Body of pancreas (tissue), 4 donors: ENCODE data around the gene MOAP1. TPM values are rescaled to one million over a fixed set of nuclear protein-coding genes. Genes with fewer than 3 reads are reported as not detected.
"Not testable (repeated sequence)": the region's sequence is repeated elsewhere in the genome, so short reads cannot be mapped to it uniquely, and the experiment has no call there.

Experiments used
- ATAC-seq: fragments of 150-250 bp; one replicate; pipeline ENCODE4 v1.9.1; 2016
- DNase-seq, 4 donors: peaks; one replicate each; pipeline ENCODE4 v3.0.0-alpha.2; 2019
- H3K27ac ChIP-seq, 4 donors: fragments of 200-600 bp; sonication (generic); 1 replicate in 3 of 4; 2 replicates in 1 of 4; pipeline versions ENCODE4 v1.5.1 to v1.6.1; 2016 to 2019; ENCODE audit warnings: mild to moderate bottlenecking in 1 of 4, mixed read lengths in 1 of 4, moderate library complexity in 1 of 4
- H3K27me3 ChIP-seq, 2 donors: fragments of 200-600 bp; sonication (generic); one replicate each; pipeline ENCODE4 v1.6.0; 2016; ENCODE audit warnings: mild to moderate bottlenecking in 1 of 2
- H3K36me3 ChIP-seq, 2 donors: fragments of 200-600 bp; sonication (generic); replicated peaks in 1 of 2; 2 replicates each; pipeline ENCODE4 v1.5.1; 2016; ENCODE audit warnings: low read depth in 2 of 2; ENCODE audit not compliant: insufficient read depth in 1 of 2
- H3K4me1 ChIP-seq: fragments of 200-600 bp; sonication (generic); one replicate; pipeline ENCODE4 v1.6.0; 2016
- H3K4me3 ChIP-seq, 2 donors: fragments of 200-600 bp; sonication (generic); 1 replicate in 1 of 2; 2 replicates in 1 of 2; pipeline ENCODE4 v1.5.1; 2016 to 2019
- H3K9me3 ChIP-seq, 3 donors: fragments of 200-600 bp; sonication (generic); 1 replicate in 2 of 3; 2 replicates in 1 of 3; pipeline ENCODE4 v1.5.1; 2016
- POLR2A ChIP-seq, 3 donors: fragments of 450-650 bp; IDR thresholded peaks; one replicate each; pipeline ENCODE4 v1.6.1; 2016; ENCODE audit warnings: antibody characterized with exemption in 3 of 3, mild to moderate bottlenecking in 2 of 3
- WGBS, 2 donors: methylation state at CpG; one replicate each; pipeline ENCODE4 v1.1.5; 2017; 5-methylcytosine and 5-hydroxymethylcytosine counted together
- intact Hi-C: fragments of 100-400 bp; cut with DNase I; formaldehyde crosslinking; loops from one replicate; pipeline ENCODE4 v1.15.1; 2023
- total RNA-seq, 2 donors: library from RNA; depleted of rRNA; stranded (reverse); fragments of >200 nt; gene quantifications; one replicate each; pipeline ENCODE4 v1.1.0, GENCODE V29; 2016
- TF ChIP-seq, protein P1 (sequence below), 7 experiments: fragments of 450-650 bp in 4 of 7; fragments of 200-600 bp in 3 of 7; sonication (generic) in 3 of 7; IDR thresholded peaks; one replicate each; pipeline ENCODE4 v1.5.1; 2016 to 2019; ENCODE audit warnings: antibody characterized with exemption in 7 of 7

Gene MOAP1
- total RNA-seq, 2 donors from 2014 or later = 10.2 to 17.9 TPM

DNA sequence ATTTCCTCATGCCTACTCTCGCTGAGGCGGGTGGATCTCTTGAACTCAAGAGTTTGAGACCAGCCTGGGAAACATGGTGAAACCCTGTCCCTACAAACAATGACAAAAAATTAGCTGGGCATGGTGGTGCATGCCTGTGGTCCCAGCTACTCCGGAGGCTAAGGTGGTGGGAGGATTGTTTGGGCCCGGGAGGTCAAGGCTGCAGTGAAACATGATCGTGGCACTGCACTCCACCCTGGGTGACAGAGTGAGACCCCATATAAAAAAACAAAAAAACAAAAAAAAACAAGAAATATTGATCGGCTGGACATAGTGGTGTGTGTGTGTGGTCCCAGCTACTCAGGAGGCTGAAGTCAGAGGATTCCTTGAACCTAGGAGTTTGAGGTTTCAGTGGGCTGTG lies 9.2 kb downstream of the MOAP1 start:
- no peak for ATAC-seq
- Histone ChIP-seq H3K27ac (no peak overlapping the region), H3K9me3 (no peaks in the 10 kb centered on the region), H3K4me1 (peaks cover 7% of the 10 kb centered on the region), H3K4me3 (no peak overlapping the region), H3K27me3 (no peaks in the 10 kb centered on the region), H3K36me3 (no peaks in the 10 kb centered on the region)
- intact Hi-C loops = loop anchor here (10.0 kb wide), 1 partner anchor 61 kb away; the partner anchor contains the start of gene ITPK1
- no peak for TF ChIP-seq POLR2A (IDR thresholded peaks at IDR 0.05)
- TF ChIP-seq, protein P1, sequence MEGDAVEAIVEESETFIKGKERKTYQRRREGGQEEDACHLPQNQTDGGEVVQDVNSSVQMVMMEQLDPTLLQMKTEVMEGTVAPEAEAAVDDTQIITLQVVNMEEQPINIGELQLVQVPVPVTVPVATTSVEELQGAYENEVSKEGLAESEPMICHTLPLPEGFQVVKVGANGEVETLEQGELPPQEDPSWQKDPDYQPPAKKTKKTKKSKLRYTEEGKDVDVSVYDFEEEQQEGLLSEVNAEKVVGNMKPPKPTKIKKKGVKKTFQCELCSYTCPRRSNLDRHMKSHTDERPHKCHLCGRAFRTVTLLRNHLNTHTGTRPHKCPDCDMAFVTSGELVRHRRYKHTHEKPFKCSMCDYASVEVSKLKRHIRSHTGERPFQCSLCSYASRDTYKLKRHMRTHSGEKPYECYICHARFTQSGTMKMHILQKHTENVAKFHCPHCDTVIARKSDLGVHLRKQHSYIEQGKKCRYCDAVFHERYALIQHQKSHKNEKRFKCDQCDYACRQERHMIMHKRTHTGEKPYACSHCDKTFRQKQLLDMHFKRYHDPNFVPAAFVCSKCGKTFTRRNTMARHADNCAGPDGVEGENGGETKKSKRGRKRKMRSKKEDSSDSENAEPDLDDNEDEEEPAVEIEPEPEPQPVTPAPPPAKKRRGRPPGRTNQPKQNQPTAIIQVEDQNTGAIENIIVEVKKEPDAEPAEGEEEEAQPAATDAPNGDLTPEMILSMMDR (IDR thresholded peaks at IDR 0.05) = no peak
- 79 to 86% methylated on average over 6 of the region's 6 CpGs for WGBS, 2 donors
- DNase-seq = no peak

DNA sequence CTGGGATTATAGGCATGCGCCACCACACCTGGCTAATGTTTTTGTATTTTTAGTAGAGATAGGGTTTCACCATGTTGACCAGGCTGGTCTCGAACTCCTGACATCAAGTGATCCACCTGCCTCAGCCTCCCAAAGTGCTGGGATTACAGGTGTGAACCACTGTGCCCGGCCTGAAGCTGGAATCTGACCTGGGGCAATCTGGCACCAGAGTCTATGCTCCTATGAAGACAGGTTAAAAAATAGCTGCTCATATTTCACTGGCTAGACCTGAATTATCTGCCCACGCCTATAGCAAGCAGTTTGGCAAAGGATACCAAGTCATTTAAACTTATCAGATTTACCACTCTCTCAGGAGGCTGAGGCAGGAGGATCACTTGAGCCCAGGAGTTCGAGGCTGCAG lies 10.0 kb downstream of the MOAP1 start:
- H3K4me1 ChIP-seq, ATAC-seq, H3K9me3 ChIP-seq, H3K4me3 ChIP-seq, H3K27ac ChIP-seq, H3K27me3 ChIP-seq, H3K36me3 ChIP-seq, DNase-seq: not testable (repeated sequence)
- intact Hi-C loops = loop anchor here (10.0 kb wide), 1 partner anchor 60 kb away; the partner anchor contains the start of gene ITPK1
- WGBS, 2 donors = 65 to 79% methylated on average over 5 of the region's 5 CpGs

DNA sequence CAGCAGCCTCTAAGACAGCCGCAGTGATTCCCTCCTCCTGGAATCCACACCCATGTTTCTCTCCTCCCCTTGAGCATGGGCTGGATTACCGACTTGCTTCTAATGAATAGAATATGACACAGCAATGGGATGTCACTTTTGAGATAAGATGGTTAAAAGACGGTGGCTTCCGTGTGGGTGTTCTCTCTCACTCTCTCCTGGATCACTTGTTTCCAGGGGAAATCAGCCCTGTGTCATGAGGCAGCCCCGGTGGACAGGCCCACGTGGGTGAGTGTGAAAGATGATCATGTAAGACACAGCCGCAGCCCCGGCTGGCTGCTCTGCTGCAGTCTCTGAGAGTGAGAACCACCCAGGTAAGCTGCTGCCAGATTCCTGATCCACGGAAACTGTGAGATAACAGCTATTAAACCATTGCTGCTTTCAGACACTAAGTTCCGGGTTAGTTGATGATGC lies 10.7 kb downstream of the MOAP1 start:
- peaks cover 7% of the 10 kb centered on the region for H3K4me1 ChIP-seq
- 38 to 43% methylated on average over 10 of the region's 10 CpGs for WGBS, 2 donors
- TF ChIP-seq POLR2A (IDR thresholded peaks at IDR 0.05) = no peak
- TF ChIP-seq, protein P1 (IDR thresholded peaks at IDR 0.05) = no peak
- H3K27ac ChIP-seq = peak overlapping the region in 1 of 4 donors; percentile 17
- intact Hi-C loops = loop anchor here (10.0 kb wide), 1 partner anchor 59 kb away; the partner anchor contains the start of gene ITPK1
- no peaks in the 10 kb centered on the region for H3K27me3 ChIP-seq
- ATAC-seq (no peak), DNase-seq (peak in 2 of 4 donors; percentile 20 to 26)
- H3K9me3 ChIP-seq = no peaks in the 10 kb centered on the region
- H3K4me3 ChIP-seq = no peak overlapping the region
- H3K36me3 ChIP-seq = no peaks in the 10 kb centered on the region

DNA sequence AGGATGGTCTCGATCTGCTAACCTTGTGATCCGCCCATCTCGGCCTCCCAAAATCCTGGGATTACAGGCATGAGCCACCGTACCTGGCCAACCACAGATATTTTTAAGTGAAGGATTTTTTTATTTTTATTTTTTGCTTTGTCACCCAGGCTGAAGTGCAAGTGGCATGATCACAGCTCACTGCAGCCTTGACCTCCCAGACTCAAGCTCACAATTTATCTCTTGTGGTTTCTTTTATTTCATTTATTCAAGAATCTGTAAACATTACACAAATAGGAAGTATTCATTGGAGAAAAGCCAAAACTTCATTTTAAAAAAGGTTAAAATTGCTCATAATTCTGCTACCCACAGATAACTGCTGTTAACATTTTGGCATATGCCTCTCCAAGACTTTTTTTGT lies 13.3 kb downstream of the MOAP1 start:
- Histone ChIP-seq H3K27ac (no peak overlapping the region), H3K4me3 (no peak overlapping the region), H3K27me3 (no peaks in the 10 kb centered on the region), H3K36me3 (no peaks in the 10 kb centered on the region), H3K9me3 (no peaks in the 10 kb centered on the region), H3K4me1 (no peaks in the 10 kb centered on the region)
- 73 to 80% methylated on average over 4 of the region's 4 CpGs for WGBS, 2 donors
- intact Hi-C loops = loop anchor here (10.0 kb wide), 1 partner anchor 57 kb away; the partner anchor contains the start of gene ITPK1
- ATAC-seq (no peak), DNase-seq (no peak)
- TF ChIP-seq POLR2A (IDR thresholded peaks at IDR 0.05) = no peak
- TF ChIP-seq, protein P1 (IDR thresholded peaks at IDR 0.05) = no peak

DNA sequence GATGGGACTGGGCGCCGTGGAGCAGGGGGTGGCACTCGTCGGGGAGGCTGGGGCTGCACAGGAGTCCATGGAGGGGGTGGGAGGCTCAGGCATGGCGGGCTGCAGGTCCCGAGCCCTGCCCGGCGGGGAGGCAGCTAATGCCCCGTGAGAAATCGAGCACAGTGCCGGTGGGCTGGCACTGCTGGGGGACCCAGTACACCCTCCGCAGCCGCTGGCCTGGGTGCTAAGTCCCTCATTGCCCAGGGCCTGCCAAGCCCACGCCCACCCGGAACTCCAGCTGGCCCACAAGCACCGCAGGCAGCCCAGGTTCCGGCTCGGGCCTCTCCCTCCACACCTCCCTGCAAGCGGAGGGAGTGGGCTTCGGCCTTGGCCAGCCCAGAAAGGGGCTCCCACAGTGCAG lies 14.6 kb downstream of the MOAP1 start:
- H3K9me3 ChIP-seq, H3K4me3 ChIP-seq, ATAC-seq, H3K4me1 ChIP-seq, H3K27ac ChIP-seq, H3K27me3 ChIP-seq, H3K36me3 ChIP-seq, DNase-seq: not testable (repeated sequence)
- intact Hi-C loops = loop anchor here (10.0 kb wide), 1 partner anchor 55 kb away; the partner anchor contains the start of gene ITPK1
- 91% methylated on average over 20 of the region's 20 CpGs; no CpG with 5 or more reads in 1 of the 2 donors for WGBS, 2 donors

DNA sequence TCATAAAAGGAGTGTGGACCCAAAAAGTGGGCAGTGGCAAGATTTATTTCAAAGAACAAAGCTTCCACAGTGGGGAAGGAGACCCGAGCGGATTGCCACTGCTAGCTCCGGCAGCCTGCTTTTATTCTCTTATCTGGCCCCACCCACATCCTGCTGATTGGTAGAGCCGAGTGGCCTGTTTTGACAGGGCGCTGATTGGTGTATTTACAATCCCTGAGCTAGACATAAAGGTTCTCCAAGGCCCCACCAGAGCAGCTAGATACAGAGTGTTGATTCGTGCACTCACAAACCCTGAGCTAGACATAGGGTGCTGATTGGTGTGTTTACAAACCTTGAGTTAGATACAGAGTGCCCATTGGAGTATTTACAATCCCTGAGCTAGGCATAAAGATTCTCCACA lies 15.1 kb downstream of the MOAP1 start:
- not testable (repeated sequence) for H3K4me1 ChIP-seq, H3K9me3 ChIP-seq, H3K36me3 ChIP-seq, DNase-seq, H3K27ac ChIP-seq, ATAC-seq, H3K27me3 ChIP-seq, H3K4me3 ChIP-seq
- 78 to 86% methylated on average over 5 to 6 of the region's 6 CpGs for WGBS, 2 donors
- intact Hi-C loops = loop anchor here (10.0 kb wide), 1 partner anchor 55 kb away; the partner anchor contains the start of gene ITPK1

DNA sequence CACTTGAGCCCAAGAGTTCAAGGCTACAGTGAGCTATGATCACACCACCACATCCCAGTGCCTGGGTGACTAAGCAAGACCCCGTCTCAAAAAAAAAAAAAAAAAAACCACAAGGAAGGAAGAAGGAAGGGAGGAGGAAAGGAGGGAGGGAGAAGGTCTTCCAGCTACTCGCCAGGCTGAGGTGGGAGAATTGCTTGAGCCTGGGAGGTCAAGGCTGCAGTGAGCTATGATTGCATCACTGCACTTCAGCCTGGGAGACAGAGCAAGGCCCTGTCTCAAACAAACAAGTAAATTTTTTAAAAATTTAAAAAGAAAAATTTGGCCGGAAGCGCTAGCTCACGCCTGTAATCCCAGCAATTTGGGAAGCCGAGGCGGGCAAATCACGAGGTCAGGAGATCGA lies 16.1 kb downstream of the MOAP1 start:
- H3K4me3 ChIP-seq, DNase-seq, H3K9me3 ChIP-seq, H3K27me3 ChIP-seq, intact Hi-C loops, ATAC-seq, H3K36me3 ChIP-seq, H3K27ac ChIP-seq, H3K4me1 ChIP-seq: not testable (repeated sequence)
- 86 to 94% methylated on average over 9 of the region's 9 CpGs for WGBS, 2 donors

DNA sequence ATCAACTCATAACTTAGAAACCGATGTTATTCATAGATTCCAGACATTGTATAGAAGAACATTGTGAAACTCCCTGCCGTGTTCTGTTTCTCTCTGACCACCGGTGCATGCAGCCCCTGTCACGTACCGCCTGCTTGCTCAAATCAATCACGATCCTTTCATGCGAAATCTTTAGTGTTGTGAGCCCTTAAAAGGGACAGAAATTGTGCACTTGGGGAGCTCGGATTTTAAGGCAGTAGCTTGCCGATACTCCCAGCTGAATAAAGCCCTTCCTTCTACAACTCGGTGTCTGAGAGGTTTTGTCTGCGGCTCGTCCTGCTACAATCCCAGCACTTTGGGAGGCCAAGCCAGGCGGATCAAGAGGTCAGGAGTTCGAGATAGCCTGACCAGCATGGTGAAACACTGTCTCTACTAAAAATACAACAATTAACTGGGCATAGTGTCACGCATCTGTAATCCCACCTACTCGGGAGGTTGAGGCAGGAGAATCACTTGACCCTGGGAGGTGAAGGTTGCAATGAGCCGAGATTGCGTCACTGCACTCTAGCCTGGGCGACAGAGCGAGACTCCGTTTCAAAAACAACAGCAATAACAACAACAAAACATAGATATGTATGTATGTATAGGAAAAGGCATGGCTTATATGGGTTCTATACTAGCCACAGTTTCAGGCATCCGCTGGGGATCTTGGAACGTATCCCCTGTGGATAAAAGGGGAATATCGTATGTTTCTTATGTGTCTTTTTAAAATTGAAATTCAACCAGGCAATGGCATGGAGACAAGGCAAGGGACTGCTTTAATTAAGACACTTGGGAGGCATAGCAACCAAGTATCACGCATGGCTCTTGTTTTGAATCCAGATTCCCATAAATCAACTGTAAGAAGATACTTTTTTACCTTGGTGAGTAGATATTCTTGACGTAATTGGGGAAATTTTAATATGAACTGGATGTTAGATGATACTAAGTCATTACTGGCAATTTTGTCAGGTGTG lies 19.1 kb downstream of the MOAP1 start:
- H3K4me3 ChIP-seq, H3K27me3 ChIP-seq, H3K36me3 ChIP-seq, H3K4me1 ChIP-seq, ATAC-seq, H3K9me3 ChIP-seq, DNase-seq, intact Hi-C loops: not testable (repeated sequence)
- peak overlapping the region in 3 of 4 donors; percentile 61 to 69 (median 64) for H3K27ac ChIP-seq
- WGBS, 2 donors = 66 to 78% methylated on average over 20 to 26 of the region's 26 CpGs
